GM21423 (cell line): ENCODE measurements around the gene GMEB2.

Experiments used
- ATAC-seq: cut with Tn5 transposase; IDR thresholded peaks from one replicate; pipeline ENCODE4 v1.9.1; 2021; ENCODE audit warnings: mild to moderate bottlenecking, moderate library complexity; ENCODE audit not compliant: unreplicated experiment

GMEB2 gene

GRCh38 chr20:63591147-63591533 lies 35.8 kb downstream of the GMEB2 start:
- no peak for ATAC-seq

GRCh38 chr20:63590218-63591146 lies 36.4 kb downstream of the GMEB2 start:
- no peak for ATAC-seq

GRCh38 chr20:63589261-63590217 lies 37.4 kb downstream of the GMEB2 start:
- ATAC-seq: no peak

- no peak for ATAC-seq
These were observed 38.3 kb downstream of the GMEB2 start for GRCh38 chr20:63588641-63589041.

- ATAC-seq: no peak
These were observed 38.9 kb downstream of the GMEB2 start for GRCh38 chr20:63587776-63588591.

GRCh38 chr20:63587256-63587655 lies 39.6 kb downstream of the GMEB2 start:
- ATAC-seq: no peak

GRCh38 chr20:63586797-63587196 lies 40.1 kb downstream of the GMEB2 start:
- ATAC-seq: no peak

- ATAC-seq: no peak
These were observed 41.0 kb downstream of the GMEB2 start for GRCh38 chr20:63585616-63586565.

GRCh38 chr20:63582382-63583063 lies 44.4 kb downstream of the GMEB2 start:
- ATAC-seq: no peak

GRCh38 chr20:63580796-63581461 lies 46.0 kb downstream of the GMEB2 start:
- no peak for ATAC-seq

- no peak for ATAC-seq
These were observed 47.7 kb downstream of the GMEB2 start for GRCh38 chr20:63579017-63579694.

GRCh38 chr20:63578224-63579016 lies 48.5 kb downstream of the GMEB2 start:
- ATAC-seq: no peak

GRCh38 chr20:63577317-63577894 lies 49.5 kb downstream of the GMEB2 start:
- ATAC-seq: no peak

GRCh38 chr20:63576311-63576710 lies 50.6 kb downstream of the GMEB2 start:
- no peak for ATAC-seq

- no peak for ATAC-seq
These were observed 51.8 kb downstream of the GMEB2 start for GRCh38 chr20:63574829-63575743.
